T-helper 2 cell treated with Interferon-gamma antibody and Interleukin-4, amounts not matched to agents 5 μg/mL and 100 μg/mL, for 36 hours (primary cell): ENCODE results near the gene PVALB.

Experiments used
- DNase-seq: peaks from one replicate; pipeline ENCODE4 v3.0.0; 2021; ENCODE audit warnings: low spot score
- H3K27ac Mint-ChIP-seq: one replicate; pipeline ENCODE4 v1.8.0; 2021; ENCODE audit warnings: mild to moderate bottlenecking, mixed read lengths
- H3K27me3 Mint-ChIP-seq: one replicate; pipeline ENCODE4 v1.8.0; 2021; ENCODE audit warnings: low read depth, mixed read lengths
- H3K36me3 Mint-ChIP-seq: one replicate; pipeline ENCODE4 v1.8.0; 2021; ENCODE audit warnings: low read depth, mixed read lengths
- H3K4me1 Mint-ChIP-seq: one replicate; pipeline ENCODE4 v1.8.0; 2021; ENCODE audit warnings: low read depth, mixed read lengths
- H3K4me3 Mint-ChIP-seq: one replicate; pipeline ENCODE4 v1.8.0; 2022; ENCODE audit warnings: mild to moderate bottlenecking, moderate library complexity, mixed read lengths
- H3K9me3 Mint-ChIP-seq: one replicate; pipeline ENCODE4 v1.8.0; 2021; ENCODE audit warnings: mixed read lengths

The PVALB gene, protein sequence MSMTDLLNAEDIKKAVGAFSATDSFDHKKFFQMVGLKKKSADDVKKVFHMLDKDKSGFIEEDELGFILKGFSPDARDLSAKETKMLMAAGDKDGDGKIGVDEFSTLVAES

DNA sequence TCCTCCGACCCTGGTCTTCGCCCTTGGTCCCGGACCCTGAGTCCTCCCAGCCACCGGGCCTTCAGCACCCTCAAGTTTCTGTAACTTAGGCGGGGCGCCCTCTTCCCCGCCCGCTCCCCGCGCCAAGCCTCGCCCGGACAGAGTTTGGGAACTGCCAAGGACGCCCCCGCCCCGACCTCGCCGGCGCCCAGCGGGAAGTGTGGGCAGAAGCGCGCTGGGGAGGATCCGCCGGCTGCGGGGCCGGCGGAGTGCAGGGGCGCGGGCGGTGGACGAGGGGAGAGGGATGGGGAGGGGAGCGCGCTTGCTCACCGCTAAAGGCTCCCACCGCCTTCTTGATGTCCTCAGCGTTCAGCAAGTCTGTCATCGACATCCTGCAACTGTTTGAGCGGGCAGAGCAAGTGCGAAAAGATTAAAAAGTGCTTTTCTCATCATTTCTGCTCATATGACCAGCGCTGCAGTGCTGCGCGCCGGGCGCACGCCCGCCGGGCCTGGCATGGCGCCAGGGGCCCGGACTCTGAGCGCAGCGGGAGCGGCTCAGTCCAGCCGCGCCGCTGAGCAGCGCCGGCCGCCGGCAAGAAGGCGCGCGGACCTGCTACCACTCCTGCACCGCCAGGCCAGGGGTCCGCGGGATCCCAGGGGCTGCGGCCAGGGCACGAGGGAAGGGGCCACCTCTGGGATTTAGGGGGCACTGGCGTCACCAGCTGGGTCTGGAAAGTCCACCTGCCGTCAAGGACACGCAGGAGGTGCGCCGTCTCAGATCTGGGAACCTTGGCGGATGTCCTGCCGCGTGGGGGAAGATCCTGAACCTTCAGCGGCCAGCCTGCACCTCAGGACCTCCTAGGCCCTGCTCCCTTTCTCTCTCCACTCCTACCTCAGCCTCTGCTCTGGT is at the start of gene PVALB:
Gene PVALB, minus strand, starts transcription at position 400 of the 889 bp plus-strand sequence. Its CDS starts 30 bp downstream, at position 370.
- DNase-seq = no peak
- H3K27ac Mint-ChIP-seq = no peak within 1 kb of the TSS
- H3K9me3 Mint-ChIP-seq = no peaks in the 10 kb centered on the region
- H3K27me3 Mint-ChIP-seq = peaks cover 73% of the 10 kb centered on the region
- peaks cover 1% of the 10 kb centered on the region for H3K36me3 Mint-ChIP-seq
- H3K4me1 Mint-ChIP-seq = peaks cover 1% of the 10 kb centered on the region
- no peak within 1 kb of the TSS for H3K4me3 Mint-ChIP-seq

DNA sequence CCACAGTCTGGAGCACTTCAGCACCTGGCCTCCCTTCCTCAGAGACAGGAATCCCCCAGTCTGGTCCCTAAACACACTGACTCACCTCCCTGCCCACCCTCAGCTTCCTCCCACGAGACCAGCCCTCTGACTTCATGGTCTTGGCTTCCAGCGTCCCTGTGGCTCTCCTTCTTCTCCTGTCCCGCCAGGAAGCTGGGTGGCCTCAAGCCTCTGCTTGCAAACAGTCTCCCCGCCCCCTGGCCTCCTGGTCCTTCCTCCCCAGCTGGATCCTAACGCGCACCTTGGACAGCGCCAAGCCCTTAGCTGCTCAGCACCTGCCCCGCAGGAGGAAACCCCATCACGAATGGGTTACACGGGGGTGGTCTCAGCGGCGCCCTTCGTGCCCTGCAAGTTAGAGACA is 48.5 kb upstream of the PVALB start:
- peak; percentile 11 for DNase-seq
- Mint-ChIP-seq H3K4me1 (peaks cover 29% of the 10 kb centered on the region), H3K27me3 (no peaks in the 10 kb centered on the region), H3K4me3 (no peak overlapping the region), H3K9me3 (no peaks in the 10 kb centered on the region), H3K27ac (no peak overlapping the region), H3K36me3 (peaks cover 41% of the 10 kb centered on the region)

DNA sequence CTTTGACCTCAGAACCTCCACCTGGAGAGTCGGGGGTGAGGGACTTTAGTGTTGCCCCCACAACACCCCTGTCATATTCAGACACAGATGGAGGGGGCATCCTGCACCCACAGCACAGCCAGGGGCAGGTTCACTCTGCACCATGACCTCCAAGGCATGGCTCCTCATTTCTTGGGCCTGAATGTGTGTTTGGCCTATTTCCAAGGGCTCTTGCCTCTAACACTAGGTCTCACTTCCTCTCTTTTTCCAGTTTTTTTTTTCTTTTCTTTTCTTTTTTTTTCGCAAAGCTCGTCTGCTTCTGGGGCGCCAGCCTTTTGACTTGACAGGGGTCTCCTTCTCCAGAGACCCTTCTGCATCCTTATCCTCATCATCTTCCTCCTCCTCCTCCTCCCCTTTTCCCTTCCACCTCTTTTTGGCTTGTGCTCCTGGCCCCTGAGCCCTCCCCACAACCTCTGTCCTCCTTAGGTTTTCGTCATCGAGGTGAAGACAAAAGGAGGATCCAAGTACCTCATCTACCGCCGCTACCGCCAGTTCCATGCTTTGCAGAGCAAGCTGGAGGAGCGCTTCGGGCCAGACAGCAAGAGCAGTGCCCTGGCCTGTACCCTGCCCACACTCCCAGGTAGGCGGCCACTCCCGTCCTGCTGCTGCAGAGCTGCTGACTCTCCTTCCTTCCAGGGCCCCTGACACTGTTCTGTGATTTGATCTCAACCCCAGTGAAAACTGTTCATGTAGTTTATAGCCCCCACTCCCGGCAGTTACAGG is 47.8 kb upstream of the PVALB start:
- Mint-ChIP-seq H3K4me1 (peaks cover 36% of the 10 kb centered on the region), H3K27ac (peak overlapping the region; percentile 65), H3K27me3 (no peaks in the 10 kb centered on the region), H3K9me3 (no peaks in the 10 kb centered on the region), H3K36me3 (peaks cover 42% of the 10 kb centered on the region), H3K4me3 (no peak overlapping the region)
- DNase-seq = no peak

DNA sequence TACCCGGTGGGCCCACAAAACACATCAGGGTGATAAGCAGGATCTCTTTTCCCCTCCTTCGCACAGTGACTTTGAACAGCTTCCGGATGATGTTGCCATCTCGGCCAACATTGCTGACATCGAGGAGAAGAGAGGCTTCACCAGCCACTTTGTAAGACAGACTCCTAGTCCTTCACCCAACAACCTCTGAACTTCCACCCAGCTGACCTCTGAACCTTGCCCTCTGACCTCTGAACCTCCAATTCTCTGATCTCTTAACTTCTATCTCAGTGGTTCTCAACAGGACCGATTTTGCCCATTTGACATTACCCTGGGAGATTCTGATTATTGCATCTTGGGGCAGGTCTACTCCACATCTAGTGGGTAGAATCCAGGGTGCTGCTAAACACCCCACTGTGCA is 47.1 kb upstream of the PVALB start:
- Mint-ChIP-seq H3K4me3 (no peak overlapping the region), H3K27me3 (no peaks in the 10 kb centered on the region), H3K9me3 (no peaks in the 10 kb centered on the region), H3K36me3 (peaks cover 42% of the 10 kb centered on the region), H3K4me1 (peaks cover 41% of the 10 kb centered on the region), H3K27ac (no peak overlapping the region)
- no peak for DNase-seq

DNA sequence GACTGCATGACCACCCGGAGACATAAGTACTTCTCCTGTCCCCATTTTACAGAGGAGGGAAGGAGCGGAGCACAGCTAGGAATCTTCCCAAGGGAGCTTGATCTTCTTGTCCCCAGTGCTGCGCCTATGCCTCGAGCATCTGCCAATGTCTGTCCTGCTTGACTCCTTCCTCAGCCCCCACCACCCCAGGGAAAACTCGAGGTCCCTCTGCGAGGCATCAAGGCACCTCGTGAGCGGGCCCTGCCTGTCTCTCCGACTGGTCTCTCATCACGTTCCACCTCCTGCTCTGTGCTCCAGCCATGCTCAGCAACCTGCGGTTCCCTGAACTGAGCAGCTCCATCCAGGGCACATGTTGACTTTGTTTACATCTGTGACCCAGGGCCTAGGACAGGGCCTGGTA is 46.4 kb upstream of the PVALB start:
- Mint-ChIP-seq H3K36me3 (peaks cover 41% of the 10 kb centered on the region), H3K9me3 (no peaks in the 10 kb centered on the region), H3K4me3 (peak overlapping the region; percentile 12), H3K4me1 (peaks cover 44% of the 10 kb centered on the region), H3K27ac (peak overlapping the region; percentile 15), H3K27me3 (no peaks in the 10 kb centered on the region)
- no peak for DNase-seq

DNA sequence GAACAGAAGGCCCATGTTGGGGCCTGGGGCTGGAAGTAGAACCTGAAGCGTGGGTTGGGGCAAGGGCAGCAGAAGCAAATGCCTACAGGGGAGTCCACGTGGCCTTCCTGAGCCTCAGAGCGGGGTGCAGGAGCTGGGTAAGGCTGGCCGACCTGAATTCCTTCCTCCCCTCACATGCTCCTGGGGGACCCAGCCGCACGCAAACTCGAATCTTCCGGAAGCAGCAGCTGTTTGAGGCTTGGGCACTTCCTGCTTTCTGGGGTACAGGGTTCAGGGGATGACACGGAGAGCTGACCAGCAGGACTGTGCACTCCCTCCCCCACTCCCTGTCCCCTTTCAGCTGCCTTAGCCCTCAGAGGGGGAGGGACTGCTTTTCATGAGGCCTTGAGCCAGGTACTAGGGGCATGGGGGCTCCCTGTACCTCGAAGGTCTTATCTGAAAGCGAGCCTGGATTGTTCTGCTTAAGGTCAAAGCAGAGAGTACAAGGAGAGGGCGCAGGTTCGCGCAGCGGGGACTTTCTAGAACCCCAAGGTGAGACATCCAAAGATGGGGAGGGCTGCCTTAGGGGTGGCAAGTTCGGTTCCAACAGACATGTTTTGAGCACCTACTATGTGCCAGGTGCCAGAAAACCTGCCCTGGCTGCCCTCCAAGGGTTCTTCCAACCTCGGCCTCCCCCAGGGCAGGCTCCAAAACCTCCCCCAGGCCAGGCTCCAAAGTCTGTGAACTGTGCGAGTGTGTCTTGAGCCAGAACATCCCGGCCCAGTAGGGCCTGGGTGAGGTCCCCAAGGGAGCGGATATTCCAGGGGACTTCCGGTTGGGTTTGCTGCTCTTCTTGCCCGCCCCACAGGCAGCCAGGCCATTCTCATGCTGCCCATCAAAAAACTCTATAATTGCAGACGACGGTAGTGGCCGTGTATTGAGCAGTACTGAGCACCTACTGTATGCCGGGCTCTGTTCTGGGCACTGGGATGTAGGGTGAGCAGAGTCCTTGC is 45.7 kb upstream of the PVALB start:
- no peaks in the 10 kb centered on the region for H3K27me3 Mint-ChIP-seq
- peak overlapping the region; percentile 76 for H3K4me3 Mint-ChIP-seq
- peaks cover 44% of the 10 kb centered on the region for H3K4me1 Mint-ChIP-seq
- peak overlapping the region; percentile 93 for H3K27ac Mint-ChIP-seq
- H3K9me3 Mint-ChIP-seq = no peaks in the 10 kb centered on the region
- no peak for DNase-seq
- peaks cover 36% of the 10 kb centered on the region for H3K36me3 Mint-ChIP-seq

DNA sequence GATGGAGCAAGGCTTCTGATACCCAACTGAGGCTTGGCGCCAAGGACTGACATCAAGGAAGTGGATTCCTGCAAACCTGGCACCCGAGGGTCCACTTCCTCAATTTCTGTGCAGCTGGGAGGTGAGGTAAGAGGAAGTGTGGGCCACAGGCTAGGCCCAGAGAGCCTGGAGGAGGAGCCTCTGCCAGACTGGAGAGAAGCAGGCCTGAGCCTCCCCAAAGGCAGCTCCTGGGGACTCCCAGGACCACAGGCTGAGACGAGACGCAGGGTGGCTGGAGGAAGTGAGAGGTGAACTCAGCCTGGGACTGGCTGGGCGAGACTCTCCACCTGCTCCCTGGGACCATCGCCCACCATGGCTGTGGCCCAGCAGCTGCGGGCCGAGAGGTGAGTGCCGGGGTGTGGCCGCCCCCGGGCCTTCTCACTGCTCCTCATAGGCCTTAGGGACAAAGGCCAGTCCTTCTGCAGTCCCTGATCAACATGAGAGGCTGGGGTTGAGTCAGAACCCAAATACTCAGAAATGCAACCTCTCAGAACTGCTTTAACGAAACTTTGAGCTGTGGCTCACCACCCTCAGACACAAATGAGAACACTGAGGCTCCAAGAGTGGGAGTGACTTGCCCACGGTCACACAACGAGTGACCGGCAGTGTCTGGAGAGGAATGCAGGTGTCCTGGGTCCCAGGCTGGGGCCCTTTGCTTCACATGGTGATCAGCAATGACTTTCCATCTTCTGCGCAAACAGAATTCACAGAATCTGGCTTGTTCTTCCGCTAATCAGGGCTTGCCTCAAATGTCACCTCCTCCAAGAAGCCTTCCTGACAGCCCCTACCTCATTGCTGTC is 44.2 kb upstream of the PVALB start, which contains the start of gene NCF4:
Gene NCF4, plus strand, starts transcription at position 186 of the 839 bp plus-strand sequence. Its CDS starts 166 bp downstream, at position 352.
- Mint-ChIP-seq H3K36me3 (peaks cover 26% of the 10 kb centered on the region), H3K27ac (peak within 1 kb of the TSS; percentile 93), H3K4me3 (peak within 1 kb of the TSS; percentile 76), H3K9me3 (no peaks in the 10 kb centered on the region), H3K4me1 (peaks cover 49% of the 10 kb centered on the region), H3K27me3 (no peaks in the 10 kb centered on the region)
- DNase-seq = peak; percentile 81

DNA sequence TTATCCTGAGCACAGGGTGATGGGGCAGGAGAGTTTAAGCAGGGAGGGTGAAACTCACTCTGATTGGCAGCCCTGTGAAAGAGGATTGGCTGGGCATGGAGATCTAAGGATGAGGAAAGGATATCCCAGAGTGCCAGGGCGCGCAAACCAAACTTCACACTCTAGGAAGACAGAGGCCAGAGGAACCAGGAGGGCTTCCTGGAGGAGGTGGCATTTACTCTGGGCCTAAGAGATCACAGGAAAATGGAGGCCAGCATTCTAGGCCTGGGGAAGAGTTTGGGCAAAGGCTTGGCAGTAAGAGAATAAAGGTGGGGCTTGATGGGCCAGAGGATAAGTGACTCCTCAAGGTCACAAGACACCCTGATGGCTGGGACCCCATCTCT is 43.6 kb upstream of the PVALB start:
- peak overlapping the region; percentile 76 for H3K4me3 Mint-ChIP-seq
- H3K36me3 Mint-ChIP-seq = peaks cover 21% of the 10 kb centered on the region
- no peaks in the 10 kb centered on the region for H3K27me3 Mint-ChIP-seq
- H3K9me3 Mint-ChIP-seq = no peaks in the 10 kb centered on the region
- H3K4me1 Mint-ChIP-seq = peaks cover 52% of the 10 kb centered on the region
- DNase-seq = no peak
- peak overlapping the region; percentile 93 for H3K27ac Mint-ChIP-seq

DNA sequence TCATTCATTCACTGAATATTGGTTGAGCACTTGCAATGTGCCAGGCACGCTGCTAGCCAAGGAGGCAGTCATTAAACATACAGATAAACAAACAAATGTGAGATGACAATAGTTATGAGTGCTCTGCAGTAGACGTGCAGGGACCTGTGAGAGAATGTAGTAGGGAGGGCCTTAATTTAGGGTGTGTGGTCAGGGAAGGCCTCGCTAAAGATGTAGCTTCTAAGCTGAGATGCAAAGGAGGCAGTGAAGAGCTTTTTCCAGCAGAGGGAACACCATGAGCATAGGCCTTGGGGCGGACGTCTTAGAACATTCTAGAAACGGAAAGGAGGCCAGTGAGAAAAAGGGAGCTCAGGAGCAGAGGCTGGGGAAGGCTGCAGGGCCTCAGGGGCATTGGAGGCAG is 43.2 kb upstream of the PVALB start:
- peak overlapping the region; percentile 76 for H3K4me3 Mint-ChIP-seq
- H3K4me1 Mint-ChIP-seq = peaks cover 50% of the 10 kb centered on the region
- no peaks in the 10 kb centered on the region for H3K27me3 Mint-ChIP-seq
- peak overlapping the region; percentile 93 for H3K27ac Mint-ChIP-seq
- no peaks in the 10 kb centered on the region for H3K9me3 Mint-ChIP-seq
- DNase-seq = no peak
- peaks cover 16% of the 10 kb centered on the region for H3K36me3 Mint-ChIP-seq

DNA sequence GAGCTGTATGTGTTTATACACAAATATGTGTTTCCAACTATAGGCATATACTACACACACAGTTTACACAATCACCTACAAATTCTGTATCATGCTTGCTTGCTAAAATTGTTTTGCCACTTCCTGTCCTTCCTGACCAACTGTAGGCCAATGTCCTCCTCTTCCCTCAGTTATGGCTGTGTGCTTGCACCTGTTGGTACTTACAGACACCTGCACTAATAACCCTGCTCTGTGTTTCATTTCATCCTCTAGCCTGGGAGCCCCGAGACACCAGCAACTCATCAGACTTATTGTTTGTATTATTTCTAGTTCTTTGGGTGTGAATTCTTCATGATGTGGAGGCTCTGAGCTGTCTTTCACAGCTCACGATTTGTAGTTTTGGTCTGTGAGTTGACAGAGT is 42.1 kb upstream of the PVALB start:
- peaks cover 7% of the 10 kb centered on the region for H3K36me3 Mint-ChIP-seq
- no peaks in the 10 kb centered on the region for H3K27me3 Mint-ChIP-seq
- no peak for DNase-seq
- peak overlapping the region; percentile 21 for H3K27ac Mint-ChIP-seq
- peaks cover 42% of the 10 kb centered on the region for H3K4me1 Mint-ChIP-seq
- no peaks in the 10 kb centered on the region for H3K9me3 Mint-ChIP-seq
- H3K4me3 Mint-ChIP-seq = no peak overlapping the region

DNA sequence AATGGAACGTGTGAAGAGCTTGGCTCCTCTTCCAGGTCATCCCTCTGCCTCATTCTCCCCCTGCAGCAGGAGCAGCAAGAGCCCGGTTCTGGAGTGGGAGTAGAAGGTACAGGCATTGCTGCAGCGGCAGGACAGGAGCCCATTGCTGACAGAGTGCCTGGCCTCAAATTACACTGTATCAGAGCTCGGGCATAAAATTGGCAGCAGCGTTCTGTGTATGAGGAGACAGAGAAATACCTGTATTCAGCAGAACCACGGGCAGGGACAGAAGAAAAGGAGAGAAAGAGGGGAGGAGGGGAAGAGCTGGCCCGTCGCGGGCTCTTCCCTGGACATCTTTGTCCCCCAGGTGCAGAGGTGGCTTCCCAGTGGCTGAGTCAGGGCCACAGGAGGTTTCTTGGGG is 41.3 kb upstream of the PVALB start:
- H3K4me1 Mint-ChIP-seq = peaks cover 48% of the 10 kb centered on the region
- no peak overlapping the region for H3K4me3 Mint-ChIP-seq

DNA sequence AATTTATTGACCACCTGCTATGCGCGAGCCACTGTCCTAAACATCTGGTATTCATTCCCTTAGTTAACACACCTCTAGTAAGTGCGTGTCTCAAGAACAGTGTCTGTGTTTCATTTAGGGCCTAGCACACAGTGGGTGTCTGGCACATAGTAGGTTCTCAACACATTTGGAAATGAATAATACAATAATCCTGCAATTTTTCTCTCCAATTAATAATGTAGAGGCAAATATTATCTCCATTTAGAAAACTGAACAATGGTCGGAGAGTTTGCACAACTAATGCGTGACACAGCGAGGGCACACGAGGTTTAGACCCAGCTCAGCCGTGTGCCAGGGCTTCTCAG is 39.9 kb upstream of the PVALB start:
- H3K4me3 Mint-ChIP-seq = no peak overlapping the region
- peaks cover 44% of the 10 kb centered on the region for H3K4me1 Mint-ChIP-seq
- no peak for DNase-seq

More for the DNA sequence above, 41.3 kb upstream of the PVALB start:
- no peak for DNase-seq
- peaks cover 6% of the 10 kb centered on the region for H3K36me3 Mint-ChIP-seq
- no peaks in the 10 kb centered on the region for H3K27me3 Mint-ChIP-seq
- no peaks in the 10 kb centered on the region for H3K9me3 Mint-ChIP-seq
- H3K27ac Mint-ChIP-seq = no peak overlapping the region

More for the DNA sequence above, 39.9 kb upstream of the PVALB start:
- H3K9me3 Mint-ChIP-seq = peaks cover 3% of the 10 kb centered on the region
- H3K27me3 Mint-ChIP-seq = no peaks in the 10 kb centered on the region
- H3K36me3 Mint-ChIP-seq = peaks cover 6% of the 10 kb centered on the region
- no peak overlapping the region for H3K27ac Mint-ChIP-seq
